Fibroblast of lung (primary cell): ENCODE data around the gene CALHM5. TPM values are rescaled to one million over a fixed set of nuclear protein-coding genes. Genes with fewer than 3 reads are reported as not detected.

Experiments used
- DNase-seq, 2 donors: peaks; one replicate each; pipeline versions ENCODE4 v3.0.0 to v3.0.0-alpha.2; 2010; ENCODE audit warnings: low read depth in 2 of 2
- H2AFZ ChIP-seq: 2 replicates; pipeline ENCODE4 v1.5.1; 2012; ENCODE audit warnings: low read length, control low read depth, inconsistent platforms
- H3K27ac ChIP-seq: 2 replicates; pipeline ENCODE4 v1.5.1; 2011; ENCODE audit warnings: low read length, control low read depth; ENCODE audit not compliant: insufficient read depth
- H3K27me3 ChIP-seq: 2 replicates; pipeline ENCODE4 v1.5.1; 2011; ENCODE audit warnings: mild to moderate bottlenecking, low read length; ENCODE audit not compliant: control insufficient read depth, insufficient read depth
- H3K36me3 ChIP-seq: 2 replicates; pipeline ENCODE4 v1.5.1; 2011; ENCODE audit warnings: low read length; ENCODE audit not compliant: control insufficient read depth, insufficient read depth
- H3K4me1 ChIP-seq: 2 replicates; pipeline ENCODE4 v1.5.1; 2011; ENCODE audit warnings: low read length; ENCODE audit not compliant: control insufficient read depth, insufficient read depth; ENCODE audit errors: extremely low read depth
- H3K4me2 ChIP-seq: 2 replicates; pipeline ENCODE4 v1.5.1; 2011; ENCODE audit warnings: low read length, control low read depth; ENCODE audit not compliant: insufficient read depth; ENCODE audit errors: extremely low read depth
- H3K4me3 ChIP-seq, 4 experiments: fragments of 200-600 bp in 1 of 4; sonication (generic) in 1 of 4; replicated peaks in 1 of 4; 2 replicates each; pipeline ENCODE4 v1.5.1; 2011 to 2016; ENCODE audit warnings: low read length in 4 of 4, low read depth in 3 of 4, mild to moderate bottlenecking in 3 of 4, control low read depth in 2 of 4, inconsistent platforms in 1 of 4, mixed read lengths in 1 of 4; ENCODE audit not compliant: insufficient read depth in 1 of 4; ENCODE audit errors: control extremely low read depth in 1 of 4
- H3K79me2 ChIP-seq: 2 replicates; pipeline ENCODE4 v1.5.1; 2012; ENCODE audit warnings: mild to moderate bottlenecking, low read length, inconsistent platforms; ENCODE audit not compliant: control insufficient read depth, insufficient read depth
- H3K9ac ChIP-seq: 2 replicates; pipeline ENCODE4 v1.5.1; 2011; ENCODE audit warnings: mild to moderate bottlenecking, low read length, control low read depth; ENCODE audit not compliant: insufficient read depth
- H3K9me3 ChIP-seq: 2 replicates; pipeline ENCODE4 v1.5.1; 2012; ENCODE audit warnings: low read depth, low read length; ENCODE audit not compliant: control insufficient read depth, insufficient read depth
- H4K20me1 ChIP-seq: 2 replicates; pipeline ENCODE4 v1.5.1; 2011; ENCODE audit warnings: low read length; ENCODE audit not compliant: control insufficient read depth, insufficient read depth; ENCODE audit errors: extremely low read depth
- EZH2 ChIP-seq: IDR thresholded peaks from 2 replicates; pipeline ENCODE4 v1.5.1; 2012; ENCODE audit warnings: low read length, control low read depth, mild to moderate bottlenecking; ENCODE audit errors: missing control alignments
- polyA plus RNA-seq, 2 donors: library from polyadenylated mRNA; depleted of rRNA in 1 of 2; stranded (reverse) in 1 of 2; unstranded in 1 of 2; fragments of >200 nt; gene quantifications; 2 replicates each; pipeline ENCODE4 v1.2.1, GENCODE V29; 2011 to 2012; ENCODE audit warnings: missing spikeins in 1 of 2
- total RNA-seq: library from RNA; depleted of rRNA; stranded (reverse); fragments of >200 nt; gene quantifications from 2 replicates; pipeline ENCODE4 v1.2.1, GENCODE V29; 2014
- TF ChIP-seq, protein P1 (sequence below), 2 donors: IDR thresholded peaks in 1 of 2; conservative IDR thresholded peaks in 1 of 2; 1 replicate in 1 of 2; 2 replicates in 1 of 2; pipeline ENCODE4 v1.5.1; 2011 to 2012; ENCODE audit warnings: low read length in 2 of 2, control low read depth in 1 of 2, inconsistent platforms in 1 of 2, low read depth in 1 of 2, mild to moderate bottlenecking in 1 of 2

CALHM5 gene
- total and polyA plus RNA-seq, 2 donors (not counting 1 experiment from before 2014, with no cell fraction given) = 4.1 to 8.3 TPM

DNA sequence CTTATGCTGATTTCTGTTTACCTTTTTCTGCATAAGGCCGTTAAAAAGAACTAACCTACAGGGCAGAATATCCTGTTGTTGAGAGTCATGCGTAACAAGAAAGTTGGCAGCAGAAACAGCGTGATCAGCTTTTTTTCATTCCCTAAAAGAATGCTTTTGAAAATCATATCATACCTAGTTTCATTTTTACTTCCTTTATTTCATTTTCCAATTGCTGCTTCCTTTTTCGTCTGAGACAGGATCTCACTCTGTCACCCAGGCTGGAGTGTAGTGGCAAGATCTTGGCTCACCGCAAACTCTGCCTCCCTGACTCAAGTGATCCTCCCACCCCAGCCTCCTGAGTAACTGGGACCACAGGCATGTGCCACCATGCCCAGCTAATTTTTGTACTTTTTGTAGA is 46.2 kb upstream of the CALHM5 start:
- TF ChIP-seq EZH2 = no peak
- TF ChIP-seq, protein P1, sequence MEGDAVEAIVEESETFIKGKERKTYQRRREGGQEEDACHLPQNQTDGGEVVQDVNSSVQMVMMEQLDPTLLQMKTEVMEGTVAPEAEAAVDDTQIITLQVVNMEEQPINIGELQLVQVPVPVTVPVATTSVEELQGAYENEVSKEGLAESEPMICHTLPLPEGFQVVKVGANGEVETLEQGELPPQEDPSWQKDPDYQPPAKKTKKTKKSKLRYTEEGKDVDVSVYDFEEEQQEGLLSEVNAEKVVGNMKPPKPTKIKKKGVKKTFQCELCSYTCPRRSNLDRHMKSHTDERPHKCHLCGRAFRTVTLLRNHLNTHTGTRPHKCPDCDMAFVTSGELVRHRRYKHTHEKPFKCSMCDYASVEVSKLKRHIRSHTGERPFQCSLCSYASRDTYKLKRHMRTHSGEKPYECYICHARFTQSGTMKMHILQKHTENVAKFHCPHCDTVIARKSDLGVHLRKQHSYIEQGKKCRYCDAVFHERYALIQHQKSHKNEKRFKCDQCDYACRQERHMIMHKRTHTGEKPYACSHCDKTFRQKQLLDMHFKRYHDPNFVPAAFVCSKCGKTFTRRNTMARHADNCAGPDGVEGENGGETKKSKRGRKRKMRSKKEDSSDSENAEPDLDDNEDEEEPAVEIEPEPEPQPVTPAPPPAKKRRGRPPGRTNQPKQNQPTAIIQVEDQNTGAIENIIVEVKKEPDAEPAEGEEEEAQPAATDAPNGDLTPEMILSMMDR (conservative IDR thresholded peaks at IDR 0.05 in 1 of 2, IDR thresholded peaks at IDR 0.05 in 1 of 2; ENCODE audit: low read depth in 1 of 2, low read length in 2 of 2) = no peak
- Histone ChIP-seq H3K79me2 (no peaks in the 10 kb centered on the region), H3K36me3 (no peaks in the 10 kb centered on the region), H3K9ac (no peak overlapping the region), H3K4me1 (peaks cover 2% of the 10 kb centered on the region), H3K4me2 (no peak overlapping the region), H3K9me3 (no peaks in the 10 kb centered on the region), H3K27me3 (peaks cover 7% of the 10 kb centered on the region), H3K4me3 (no peak overlapping the region), H3K27ac (no peak overlapping the region), H2AFZ (no peak overlapping the region), H4K20me1 (no peaks in the 10 kb centered on the region)
- DNase-seq = no peak

GRCh38 chr6:116467096-116467495 is 44.3 kb upstream of the CALHM5 start:
- no peak overlapping the region for H3K4me3 ChIP-seq
- H3K4me1 ChIP-seq = peaks cover 2% of the 10 kb centered on the region
- no peak for TF ChIP-seq EZH2
- TF ChIP-seq, protein P1 (conservative IDR thresholded peaks at IDR 0.05 in 1 of 2, IDR thresholded peaks at IDR 0.05 in 1 of 2; ENCODE audit: low read depth in 1 of 2, low read length in 2 of 2) = no peak
- H3K27ac ChIP-seq = no peak overlapping the region
- H3K79me2 ChIP-seq = no peaks in the 10 kb centered on the region
- DNase-seq = peak in 1 of 2 donors; percentile 37
- H3K9me3 ChIP-seq = no peaks in the 10 kb centered on the region
- no peak overlapping the region for H2AFZ ChIP-seq
- H3K36me3 ChIP-seq = no peaks in the 10 kb centered on the region
- no peak overlapping the region for H3K4me2 ChIP-seq
- peaks cover 2% of the 10 kb centered on the region for H3K27me3 ChIP-seq
- H4K20me1 ChIP-seq = no peaks in the 10 kb centered on the region
- no peak overlapping the region for H3K9ac ChIP-seq

DNA sequence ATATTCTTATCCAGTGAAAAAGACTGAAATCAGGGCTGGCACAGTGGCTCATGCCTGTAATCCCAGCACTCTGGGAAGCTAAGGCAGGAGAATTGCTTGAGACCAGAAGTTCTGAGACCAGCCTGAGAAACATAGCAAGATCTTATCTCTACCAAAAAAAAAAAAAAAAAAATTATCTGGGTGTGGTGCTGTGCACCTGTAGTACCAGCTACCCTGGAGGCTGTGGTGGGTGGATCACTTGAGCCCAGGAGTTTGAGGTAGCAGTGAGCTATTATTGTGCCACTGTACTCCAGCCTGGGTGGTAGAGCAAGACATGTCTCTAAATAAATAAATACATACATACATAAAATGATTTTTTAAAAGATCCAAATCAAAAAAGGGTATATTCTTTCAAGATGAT is 43.9 kb upstream of the CALHM5 start:
- Histone ChIP-seq H3K9me3 (no peaks in the 10 kb centered on the region), H4K20me1 (no peaks in the 10 kb centered on the region), H3K79me2 (no peaks in the 10 kb centered on the region), H2AFZ (no peak overlapping the region), H3K4me3 (no peak overlapping the region), H3K36me3 (no peaks in the 10 kb centered on the region), H3K27ac (no peak overlapping the region), H3K4me1 (peaks cover under 1% of the 10 kb centered on the region), H3K4me2 (no peak overlapping the region), H3K27me3 (peaks cover 2% of the 10 kb centered on the region), H3K9ac (no peak overlapping the region)
- DNase-seq = no peak
- no peak for TF ChIP-seq EZH2
- TF ChIP-seq, protein P1 (conservative IDR thresholded peaks at IDR 0.05 in 1 of 2, IDR thresholded peaks at IDR 0.05 in 1 of 2; ENCODE audit: low read depth in 1 of 2, low read length in 2 of 2) = no peak
